ENCODE data around the gene CREBBP.
"Not testable (repeated sequence)": the region's sequence is repeated elsewhere in the genome, so short reads cannot be mapped to it uniquely, and the experiment has no call there.

The CREBBP gene

GRCh38 chr16:3731126-3731935, 149.2 kb downstream of the CREBBP start:
- no peak for DNase-seq

- DNase-seq, result no peak
Observed at GRCh38 chr16:3730161-3731125, 150.1 kb downstream of the CREBBP start.

GRCh38 chr16:3729161-3730112, 151.1 kb downstream of the CREBBP start:
- DNase-seq, result no peak

GRCh38 chr16:3728424-3729160, 151.9 kb downstream of the CREBBP start:
- no peak for DNase-seq

GRCh38 chr16:3727806-3728381, 152.6 kb downstream of the CREBBP start:
- no peak for DNase-seq

GRCh38 chr16:3726021-3726687, 154.4 kb downstream of the CREBBP start:
- no peak for DNase-seq

GRCh38 chr16:3725276-3725675, 155.2 kb downstream of the CREBBP start:
- DNase-seq, result no peak

GRCh38 chr16:3722508-3722907, 158.0 kb downstream of the CREBBP start:
- DNase-seq, result no peak

- DNase-seq, result no peak
Observed at GRCh38 chr16:3720418-3720817, 160.1 kb downstream of the CREBBP start.

- DNase-seq, result no peak
Observed at GRCh38 chr16:3718628-3719027, 161.9 kb downstream of the CREBBP start.

- no peak for DNase-seq
Observed at GRCh38 chr16:3718019-3718391, 162.5 kb downstream of the CREBBP start.

- peak; percentile 81 to 91 for DNase-seq
Observed at GRCh38 chr16:3717235-3718018, 163.1 kb downstream of the CREBBP start, which contains the start of gene TRAP1. TSS of gene TRAP1 (minus strand) at chr16:3717524. CDS start at chr16:3717508, 16 bp downstream.

GRCh38 chr16:3716831-3717234, 163.7 kb downstream of the CREBBP start:
- DNase-seq, result peak in 1 of 2 donors; percentile 13

GRCh38 chr16:3715430-3715829, 165.1 kb downstream of the CREBBP start:
- DNase-seq, result no peak

GRCh38 chr16:3714378-3714777, 166.1 kb downstream of the CREBBP start:
- DNase-seq, result not testable (repeated sequence)

- DNase-seq, result no peak
Observed at GRCh38 chr16:3713587-3714242, 166.8 kb downstream of the CREBBP start.

- DNase-seq, result no peak
Observed at GRCh38 chr16:3712861-3713372, 167.6 kb downstream of the CREBBP start.

- DNase-seq, result no peak
Observed at GRCh38 chr16:3706253-3707012, 174.1 kb downstream of the CREBBP start.
